Thyroid gland (tissue), 4 donors: Measurements from ENCODE around the gene DIP2C. TPM values are rescaled to one million over a fixed set of nuclear protein-coding genes. Genes with fewer than 3 reads are reported as not detected.

Source experiments
- DNase-seq, 2 donors: peaks; one replicate each; pipeline ENCODE4 v3.0.0-alpha.2; 2019
- H3K27ac ChIP-seq, 3 donors: fragments of 200-600 bp; sonication (generic); 1 replicate in 2 of 3; 2 replicates in 1 of 3; pipeline ENCODE4 v1.5.1; 2016 to 2019; ENCODE audit warnings: mild to moderate bottlenecking in 1 of 3, moderate library complexity in 1 of 3
- H3K27me3 ChIP-seq: fragments of 200-600 bp; sonication (generic); one replicate; pipeline ENCODE4 v1.5.1; 2019
- H3K36me3 ChIP-seq, 2 donors: fragments of 200-600 bp; sonication (generic); one replicate each; pipeline ENCODE4 v1.5.1; 2016 to 2019
- H3K4me1 ChIP-seq, 2 donors: fragments of 200-600 bp; sonication (generic); one replicate each; pipeline ENCODE4 v1.5.1; 2017 to 2019
- H3K4me3 ChIP-seq, 3 donors: fragments of 200-600 bp; sonication (generic); replicated peaks in 1 of 3; 1 replicate in 2 of 3; 2 replicates in 1 of 3; pipeline ENCODE4 v1.5.1; 2016; ENCODE audit warnings: mild to moderate bottlenecking in 1 of 3
- H3K9me3 ChIP-seq: fragments of 200-600 bp; sonication (generic); one replicate; pipeline ENCODE4 v1.5.1; 2017
- POLR2A ChIP-seq, 2 donors: fragments of 450-650 bp; IDR thresholded peaks; one replicate each; pipeline ENCODE4 v1.6.1; 2017; ENCODE audit warnings: antibody characterized with exemption in 2 of 2, mild to moderate bottlenecking in 2 of 2, moderate library complexity in 1 of 2
- WGBS, 2 donors: methylation state at CpG; one replicate each; pipeline ENCODE4 v1.1.5; 2017; 5-methylcytosine and 5-hydroxymethylcytosine counted together
- intact Hi-C: fragments of 100-400 bp; cut with DNase I; formaldehyde crosslinking; loops from one replicate; pipeline ENCODE4 v1.15.1; 2023
- total RNA-seq, 4 donors: library from RNA; depleted of rRNA; stranded (reverse); fragments of >200 nt; gene quantifications; one replicate each; pipeline ENCODE4 v1.2.3, GENCODE V29; 2016
- TF ChIP-seq, protein P1 (sequence below), 6 experiments: fragments of 200-600 bp in 3 of 6; fragments of 450-650 bp in 3 of 6; sonication (generic) in 3 of 6; IDR thresholded peaks; one replicate each; pipeline ENCODE4 v1.5.1; 2016 to 2019; ENCODE audit warnings: antibody characterized with exemption in 6 of 6, mild to moderate bottlenecking in 2 of 6, inconsistent platforms in 1 of 6, moderate library complexity in 1 of 6

DIP2C gene
- total RNA-seq, 4 donors from 2014 or later: 11.4 to 14.6 (median 12.3) TPM

DNA sequence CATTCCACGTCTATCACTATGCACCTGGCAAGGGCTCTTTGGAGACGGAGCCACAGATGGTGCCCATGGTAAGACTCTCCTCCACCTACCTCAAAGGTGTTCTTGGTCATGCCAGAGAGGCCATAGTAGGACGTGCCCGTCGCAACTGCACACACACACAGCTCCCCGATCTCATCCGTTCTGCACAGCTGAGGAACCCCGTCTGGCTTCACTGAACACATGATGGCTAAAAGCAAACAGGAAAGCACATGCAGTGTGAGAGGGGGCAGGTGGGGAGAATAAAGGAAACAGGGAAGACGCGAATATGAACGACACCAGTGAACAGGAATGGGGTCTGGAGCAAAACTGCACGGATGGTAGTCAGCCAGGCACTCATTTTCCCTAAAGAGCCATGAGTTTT lies 323.3 kb downstream of the DIP2C start:
- Histone ChIP-seq H3K36me3 (peaks cover 0 to 3% of the 10 kb centered on the region in 2 donors), H3K27ac (peak overlapping the region; percentile 66 to 84 (median 79)), H3K9me3 (no peaks in the 10 kb centered on the region), H3K4me1 (peaks cover 6 to 28% of the 10 kb centered on the region in 2 donors), H3K4me3 (no peak overlapping the region), H3K27me3 (no peaks in the 10 kb centered on the region)
- TF ChIP-seq, protein P1, sequence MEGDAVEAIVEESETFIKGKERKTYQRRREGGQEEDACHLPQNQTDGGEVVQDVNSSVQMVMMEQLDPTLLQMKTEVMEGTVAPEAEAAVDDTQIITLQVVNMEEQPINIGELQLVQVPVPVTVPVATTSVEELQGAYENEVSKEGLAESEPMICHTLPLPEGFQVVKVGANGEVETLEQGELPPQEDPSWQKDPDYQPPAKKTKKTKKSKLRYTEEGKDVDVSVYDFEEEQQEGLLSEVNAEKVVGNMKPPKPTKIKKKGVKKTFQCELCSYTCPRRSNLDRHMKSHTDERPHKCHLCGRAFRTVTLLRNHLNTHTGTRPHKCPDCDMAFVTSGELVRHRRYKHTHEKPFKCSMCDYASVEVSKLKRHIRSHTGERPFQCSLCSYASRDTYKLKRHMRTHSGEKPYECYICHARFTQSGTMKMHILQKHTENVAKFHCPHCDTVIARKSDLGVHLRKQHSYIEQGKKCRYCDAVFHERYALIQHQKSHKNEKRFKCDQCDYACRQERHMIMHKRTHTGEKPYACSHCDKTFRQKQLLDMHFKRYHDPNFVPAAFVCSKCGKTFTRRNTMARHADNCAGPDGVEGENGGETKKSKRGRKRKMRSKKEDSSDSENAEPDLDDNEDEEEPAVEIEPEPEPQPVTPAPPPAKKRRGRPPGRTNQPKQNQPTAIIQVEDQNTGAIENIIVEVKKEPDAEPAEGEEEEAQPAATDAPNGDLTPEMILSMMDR (IDR thresholded peaks at IDR 0.05): no peak
- no peak for TF ChIP-seq POLR2A (IDR thresholded peaks at IDR 0.05)
- WGBS, 2 donors: 27 to 40% methylated on average over 12 of the region's 12 CpGs
- intact Hi-C loops: no loop called here
- peak; percentile 90 to 91 for DNase-seq

DNA sequence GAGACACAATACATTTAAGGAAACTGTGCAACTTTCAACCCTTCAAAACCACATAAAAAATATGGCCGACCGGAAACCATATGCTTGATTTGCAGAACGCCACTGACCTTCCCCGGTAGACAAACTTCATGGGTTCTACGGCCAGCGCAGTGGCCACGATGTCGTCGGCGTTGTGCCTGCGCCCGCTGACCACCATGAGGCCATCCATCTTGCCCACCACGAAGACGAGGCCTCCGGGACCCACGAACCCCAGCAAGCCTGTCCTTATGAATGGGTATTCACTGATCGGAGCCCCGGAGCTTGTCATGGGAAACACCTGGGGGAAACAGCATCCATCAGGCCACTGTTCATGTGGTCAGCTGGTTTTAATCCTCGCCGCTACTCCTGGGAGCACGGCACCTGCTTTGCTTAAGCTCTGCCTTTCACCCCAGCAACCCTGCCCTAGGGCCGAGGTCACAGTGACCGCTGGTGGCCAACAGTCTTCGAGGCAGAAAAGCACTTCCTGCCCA lies 325.1 kb downstream of the DIP2C start:
- DNase-seq: no peak
- no peak overlapping the region for H3K4me3 ChIP-seq
- peaks cover 6 to 16% of the 10 kb centered on the region in 2 donors for H3K4me1 ChIP-seq
- H3K9me3 ChIP-seq: no peaks in the 10 kb centered on the region
- no peak for TF ChIP-seq POLR2A (IDR thresholded peaks at IDR 0.05)
- TF ChIP-seq, protein P1 (IDR thresholded peaks at IDR 0.05): no peak
- intact Hi-C loops: no loop called here
- no peaks in the 10 kb centered on the region for H3K27me3 ChIP-seq
- no peak overlapping the region for H3K27ac ChIP-seq
- H3K36me3 ChIP-seq: peaks cover 0 to 5% of the 10 kb centered on the region in 2 donors
- WGBS, 2 donors: 94 to 96% methylated on average over 24 of the region's 24 CpGs

DNA sequence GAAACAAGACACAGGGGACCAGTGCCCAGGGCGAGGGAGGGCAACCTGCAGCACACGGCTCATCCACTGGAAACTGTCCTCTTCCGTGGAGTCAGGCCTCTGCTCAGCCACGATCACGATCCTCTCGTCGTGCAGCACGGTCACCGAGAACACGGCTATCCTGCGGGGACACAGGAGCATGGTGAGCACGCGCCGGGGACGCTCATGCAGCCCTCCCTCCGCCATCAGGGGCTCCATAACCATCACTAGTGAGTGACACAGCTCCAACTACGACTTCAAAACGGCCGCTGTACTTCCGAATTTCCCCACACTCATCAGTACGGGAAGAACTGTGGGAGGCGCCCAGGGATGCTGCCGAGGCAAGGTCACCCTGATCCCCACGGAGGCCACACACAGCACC lies 326.3 kb downstream of the DIP2C start:
- no peak overlapping the region for H3K4me3 ChIP-seq
- no peaks in the 10 kb centered on the region for H3K27me3 ChIP-seq
- 92 to 95% methylated on average over 24 of the region's 24 CpGs for WGBS, 2 donors
- intact Hi-C loops: no loop called here
- DNase-seq: no peak
- peaks cover 0 to 9% of the 10 kb centered on the region in 2 donors for H3K36me3 ChIP-seq
- H3K27ac ChIP-seq: no peak overlapping the region
- H3K4me1 ChIP-seq: peaks cover 6 to 16% of the 10 kb centered on the region in 2 donors
- H3K9me3 ChIP-seq: no peaks in the 10 kb centered on the region
- TF ChIP-seq, protein P1 (IDR thresholded peaks at IDR 0.05): no peak

DNA sequence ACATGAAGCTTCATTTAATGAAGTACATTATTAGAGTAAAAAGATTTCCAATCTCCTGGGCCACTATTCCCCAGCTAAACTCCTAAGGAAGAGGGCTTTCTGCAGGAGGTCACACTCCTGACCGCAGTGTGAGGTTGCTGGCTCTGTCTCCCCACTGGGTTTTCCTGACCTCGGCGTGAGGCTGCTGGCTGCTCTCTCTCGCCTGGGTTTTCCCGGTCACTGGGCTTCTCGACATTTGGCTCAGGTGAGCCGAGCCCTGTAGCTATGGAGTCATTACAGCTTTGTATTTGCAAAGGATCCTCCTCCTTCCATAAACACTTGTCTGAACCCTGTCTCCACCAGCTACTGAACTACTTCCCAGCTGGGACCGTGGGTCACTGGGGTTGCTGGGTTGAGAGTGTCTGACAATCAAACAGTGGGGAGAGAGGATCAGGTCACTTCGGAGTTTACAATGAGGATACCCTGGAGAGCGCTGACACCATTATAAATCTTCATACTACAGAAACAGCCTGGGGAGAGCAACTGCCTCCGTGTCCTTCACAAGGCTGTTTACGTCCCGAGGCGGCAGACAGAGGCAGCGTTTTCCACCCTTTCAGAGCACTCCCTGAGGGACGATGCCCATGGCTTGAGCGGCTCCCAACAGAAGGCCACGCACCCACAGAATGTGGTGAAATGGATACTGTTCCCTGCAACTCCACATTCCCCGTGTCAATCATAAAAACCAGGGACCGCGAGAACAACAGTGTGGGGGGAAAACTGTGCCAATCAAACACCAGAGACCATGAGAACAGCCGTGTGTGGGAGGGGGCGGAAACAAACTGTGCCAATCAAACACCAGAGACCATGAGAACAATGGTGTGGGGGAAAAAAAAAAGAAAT lies 328.0 kb downstream of the DIP2C start:
- peaks cover 0 to 14% of the 10 kb centered on the region in 2 donors for H3K36me3 ChIP-seq

More for the DNA sequence above, 328.0 kb downstream of the DIP2C start:
- Histone ChIP-seq H3K4me1 (peaks cover 6 to 13% of the 10 kb centered on the region in 2 donors), H3K27me3 (no peaks in the 10 kb centered on the region), H3K27ac (no peak overlapping the region), H3K4me3 (no peak overlapping the region), H3K9me3 (no peaks in the 10 kb centered on the region)
- no peak for DNase-seq
- intact Hi-C loops: no loop called here
- 80 to 85% methylated on average over 23 of the region's 23 CpGs for WGBS, 2 donors
- TF ChIP-seq POLR2A (IDR thresholded peaks at IDR 0.05): no peak
- TF ChIP-seq, protein P1 (IDR thresholded peaks at IDR 0.05): no peak
